MCF 10A (cell line): ENCODE data around the gene HTR4. TPM values are rescaled to one million over a fixed set of nuclear protein-coding genes. Genes with fewer than 3 reads are reported as not detected.

Experiments
- BruUV-seq: library from RNA; stranded (reverse); fragments of 400-500 nt; replicated peaks from 2 replicates; lab custom pipeline; 2021; lab: Mats Ljungman, UMichigan
- CTCF ChIA-PET: fragments of 300-600 bp; sonication (Branson Sonifier 250); formaldehyde crosslinking; extraction: SDS; loops from one replicate; lab custom pipeline; 2021; ENCODE audit warnings: antibody characterized with exemption, inconsistent platforms; lab: Yijun Ruan, JAX
- POLR2A ChIA-PET: fragments of 300-600, 350-650 bp; sonication (Branson Sonifier 250); formaldehyde crosslinking; extraction: SDS; loops from one replicate; lab custom pipeline; 2020; ENCODE audit warnings: antibody characterized with exemption, inconsistent platforms; lab: Yijun Ruan, JAX
- DNase-seq: peaks from one replicate; pipeline ENCODE4 v3.0.0-alpha.2; 2018; ENCODE audit not compliant: unreplicated experiment
- H3K27ac Mint-ChIP-seq: one replicate; pipeline ENCODE4 v1.8.0; 2022; ENCODE audit warnings: mild to moderate bottlenecking, low read depth, mixed read lengths; ENCODE audit not compliant: unreplicated experiment
- H3K27me3 Mint-ChIP-seq: one replicate; pipeline ENCODE4 v1.8.0; 2022; ENCODE audit warnings: mixed read lengths; ENCODE audit not compliant: insufficient read depth, unreplicated experiment
- H3K36me3 Mint-ChIP-seq: one replicate; pipeline ENCODE4 v1.8.0; 2022; ENCODE audit warnings: mild to moderate bottlenecking, moderate library complexity, mixed read lengths; ENCODE audit not compliant: insufficient read depth, unreplicated experiment
- H3K4me1 Mint-ChIP-seq: one replicate; pipeline ENCODE4 v1.8.0; 2022; ENCODE audit warnings: mixed read lengths; ENCODE audit not compliant: insufficient read depth, unreplicated experiment
- H3K4me3 Mint-ChIP-seq: one replicate; pipeline ENCODE4 v1.8.0; 2022; ENCODE audit warnings: mild to moderate bottlenecking, moderate library complexity, mixed read lengths; ENCODE audit not compliant: unreplicated experiment
- H3K9me3 Mint-ChIP-seq: one replicate; pipeline ENCODE4 v1.8.0; 2022; ENCODE audit warnings: mixed read lengths; ENCODE audit not compliant: unreplicated experiment
- CTCF ChIP-seq: fragments of 200-600 bp; IDR thresholded peaks from one replicate; pipeline ENCODE4 v1.8.0; 2022; ENCODE audit warnings: antibody characterized with exemption, mild to moderate bottlenecking; ENCODE audit not compliant: unreplicated experiment
- intact Hi-C: fragments of 100-400 bp; cut with micrococcal nuclease; formaldehyde crosslinking; loops from 2 replicates; pipeline ENCODE4 v1.14.1; 2022
- total RNA-seq: library from RNA; stranded (reverse); gene quantifications from 2 replicates; pipeline ENCODE4 v1.2.3, GENCODE V29; 2022

HTR4 gene
- total RNA-seq, 1 experiment from 2014 or later = not detected

DNA sequence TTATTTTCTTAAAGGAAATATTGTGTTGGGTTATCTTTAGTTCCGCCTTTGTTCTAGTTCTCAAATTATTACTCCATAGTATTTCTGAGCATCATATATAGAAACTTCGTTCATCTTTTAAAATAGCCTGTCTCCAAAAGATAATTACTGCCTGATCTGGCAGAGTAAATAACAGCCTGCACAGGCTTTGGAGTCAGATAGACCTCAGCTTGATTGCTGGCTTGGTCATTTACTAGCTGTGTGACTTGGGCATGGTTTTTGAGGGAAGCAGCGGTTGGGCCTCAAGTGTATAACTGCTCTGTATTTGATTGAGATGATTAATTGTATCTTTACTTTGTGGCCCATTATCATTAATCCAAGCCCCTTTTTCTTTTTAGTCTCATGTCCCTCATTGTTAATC is 220.5 kb downstream of the HTR4 start:
- Mint-ChIP-seq H3K4me3 (no peak overlapping the region), H3K4me1 (no peaks in the 10 kb centered on the region), H3K27me3 (no peaks in the 10 kb centered on the region), H3K27ac (no peak overlapping the region), H3K36me3 (peaks cover 82% of the 10 kb centered on the region), H3K9me3 (no peaks in the 10 kb centered on the region)
- no TSS peak for BruUV-seq
- TF ChIP-seq CTCF = no peak
- CTCF ChIA-PET = interaction anchor here (0.6 to 0.9 kb wide), 2 partner anchors 10 to 297 kb away, joined by 3 to 4 read pairs; no protein-coding TSS in a partner anchor
- intact Hi-C loops = no loop called here
- POLR2A ChIA-PET = no interaction called here
- no peak for DNase-seq

Other genes with a start within 250 kb of the HTR4 start
- 6.9 and 9.5 TPM in 2 replicates for gene ADRB2, start 172.1 kb upstream of the HTR4 start, total RNA-seq